Activated CD4-positive, alpha-beta T cell treated with anti-CD3 and anti-CD28 coated beads, Interleukin-2, amount 50 U/mL, for 48 hours (primary cell): Measurements from ENCODE around the gene MOV10.
"Not testable (repeated sequence)": the region's sequence is repeated elsewhere in the genome, so short reads cannot be mapped to it uniquely, and the experiment has no call there.

ENCODE experiments used
- DNase-seq, 2 experiments: peaks; one replicate each; pipeline ENCODE4 v3.0.0-alpha.2; 2020

Gene MOV10

DNA sequence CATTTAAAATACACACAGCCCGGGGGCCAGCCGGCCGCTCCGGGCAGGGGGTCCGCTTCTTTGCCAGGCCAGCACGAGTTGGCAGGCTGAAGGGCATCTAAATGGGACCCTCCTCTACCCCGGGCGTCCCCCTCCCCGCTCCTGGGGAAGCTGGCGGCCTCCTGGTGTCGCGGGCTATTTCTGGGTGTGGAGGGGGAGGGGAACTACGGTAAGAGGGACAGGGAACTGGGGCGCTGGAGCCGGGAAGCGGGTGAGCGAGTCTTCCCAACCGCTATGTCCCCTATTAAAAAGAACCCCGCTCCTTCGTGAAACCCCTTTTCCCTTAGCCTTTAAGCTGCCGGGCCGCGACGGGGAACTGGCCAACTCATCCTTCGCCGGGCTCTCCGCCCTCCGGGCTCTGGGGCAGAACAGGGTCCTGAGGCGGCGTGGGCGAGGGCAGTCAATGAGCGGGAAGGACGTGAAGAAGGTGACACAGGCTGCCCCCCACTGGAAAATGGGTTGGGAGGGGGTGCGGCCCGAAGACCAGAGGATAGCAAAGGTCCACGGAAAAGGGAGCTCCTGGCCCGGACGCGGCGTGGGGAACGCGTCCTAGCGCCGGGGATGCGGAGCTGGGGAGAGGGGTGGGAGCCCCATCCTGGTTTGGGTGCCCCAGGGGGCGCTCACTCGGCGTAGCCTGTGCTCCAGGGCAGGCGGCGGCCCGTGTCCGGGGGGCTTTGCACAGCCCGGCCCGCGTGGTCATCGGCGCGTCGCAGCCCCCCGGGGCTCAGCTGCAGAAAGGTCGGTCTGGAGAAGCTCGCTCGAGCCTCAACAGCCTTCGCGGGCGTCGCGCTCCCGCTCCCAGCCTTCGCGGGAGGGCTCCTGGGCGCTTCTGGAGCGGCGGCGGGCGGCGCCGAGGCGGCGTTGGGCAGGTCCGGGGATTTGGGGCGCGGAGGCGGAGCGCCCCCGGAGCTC lies 40.1 kb downstream of the MOV10 start:
- DNase-seq = no peak

DNA sequence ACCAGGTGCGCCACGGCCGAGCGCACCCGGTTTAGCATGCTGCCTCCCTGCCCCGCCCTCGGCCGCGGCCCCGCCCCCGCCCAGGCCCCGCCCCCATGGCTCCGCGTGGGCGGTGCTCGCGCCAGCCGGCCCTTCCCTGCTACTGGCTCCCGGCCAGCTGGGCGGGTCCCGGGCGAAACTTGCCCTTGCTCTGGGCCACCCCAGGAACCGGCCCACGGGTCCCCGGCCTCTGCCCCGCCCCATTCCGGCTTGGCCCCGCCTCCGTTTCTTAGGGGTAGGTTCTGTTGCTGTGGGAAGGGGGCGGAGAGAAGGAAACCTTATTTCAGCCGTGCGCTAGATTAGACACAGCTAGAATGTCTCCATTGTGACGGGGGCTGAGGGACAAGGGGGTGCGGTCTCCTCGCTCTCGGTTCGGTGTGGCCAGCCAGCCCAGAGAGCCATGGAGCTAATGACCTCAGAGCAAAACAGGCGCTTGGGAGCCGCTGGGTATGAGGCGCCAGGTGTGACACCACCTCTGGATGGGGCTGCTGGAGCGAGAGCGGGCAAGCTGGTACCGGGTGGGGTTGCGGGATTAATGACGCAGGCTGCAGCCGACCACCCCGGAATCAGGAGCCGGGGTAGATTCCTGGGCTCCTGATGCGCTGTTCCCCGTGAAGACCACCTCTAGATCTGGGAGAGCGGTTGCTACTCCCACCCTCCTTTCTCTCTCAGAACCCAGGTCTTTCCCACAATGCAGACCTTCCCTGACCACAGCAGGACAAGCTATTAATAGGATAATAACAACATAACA lies 41.0 kb downstream of the MOV10 start, which contains the start of gene PPM1J:
Gene PPM1J (minus strand): TSS at position 69 of the 790 bp plus-strand sequence. CDS start 31 bp downstream, at position 38.
- DNase-seq = peak; percentile 99

GRCh38 chr1:112716133-112716720 lies 41.8 kb downstream of the MOV10 start:
- DNase-seq = peak; percentile 84 to 88

GRCh38 chr1:112717263-112717873 lies 42.9 kb downstream of the MOV10 start:
- no peak for DNase-seq

- DNase-seq = peak; percentile 81 to 85
Measured at GRCh38 chr1:112718691-112719418, 44.4 kb downstream of the MOV10 start.

DNA sequence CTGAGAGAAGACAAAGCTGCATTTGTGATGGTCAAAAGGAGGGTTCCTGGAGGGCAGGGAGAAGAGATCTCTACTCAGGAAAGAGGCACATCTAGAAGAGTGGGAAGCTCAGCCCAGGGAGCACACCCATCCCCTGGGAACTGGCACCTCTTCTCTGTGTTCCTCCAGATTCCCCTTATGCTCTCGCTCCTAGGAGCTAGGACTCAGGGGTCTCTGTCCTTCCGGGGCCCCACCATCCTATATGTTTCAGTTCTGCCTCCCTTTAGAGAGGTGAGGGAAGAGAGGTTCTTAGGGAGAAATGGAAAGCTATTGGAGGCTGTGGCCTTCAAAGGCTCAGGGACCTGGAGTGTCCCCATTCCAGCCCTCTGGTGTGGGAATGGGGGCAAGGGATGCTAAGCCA lies 45.2 kb downstream of the MOV10 start:
- DNase-seq = no peak

DNA sequence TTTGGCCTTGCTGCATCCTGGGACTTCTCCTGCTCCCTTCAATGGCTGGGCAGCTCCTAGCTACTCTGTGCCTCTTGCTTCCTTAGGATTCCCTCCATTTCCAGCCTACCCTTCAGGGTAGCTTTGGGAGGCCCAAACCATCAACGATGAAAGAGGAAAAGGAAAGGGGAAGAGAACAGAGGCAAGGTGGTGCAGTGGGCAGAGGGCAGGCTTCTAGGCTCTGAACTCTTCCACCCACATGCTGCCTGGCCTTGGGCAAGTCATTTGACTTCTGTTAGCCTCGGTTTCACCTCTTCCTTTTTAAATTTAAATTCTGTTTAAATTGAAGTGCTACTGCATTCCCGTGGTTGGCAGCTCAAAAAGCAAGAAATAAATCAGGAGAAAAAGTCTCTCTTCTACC lies 46.3 kb downstream of the MOV10 start:
- DNase-seq = no peak

DNA sequence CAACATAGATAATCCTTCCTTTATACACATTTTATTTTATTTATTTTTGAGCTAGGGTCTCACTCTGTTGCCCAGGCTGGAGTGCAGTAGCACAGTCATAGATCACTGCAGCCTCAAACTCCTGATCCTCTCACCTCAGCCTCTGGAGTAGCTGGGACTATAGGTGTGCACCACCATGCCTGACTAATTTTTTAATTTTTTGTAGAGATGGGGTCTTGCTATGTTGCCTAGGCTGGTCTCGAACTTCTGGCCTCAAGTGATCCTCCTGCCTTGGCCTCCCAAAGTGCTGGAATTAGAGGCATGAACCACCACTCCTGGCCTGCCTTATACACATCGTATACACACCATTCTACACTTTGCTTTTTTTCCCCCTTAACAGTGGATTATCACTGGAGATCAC lies 46.8 kb downstream of the MOV10 start:
- not testable (repeated sequence) for DNase-seq

- no peak for DNase-seq
Measured at GRCh38 chr1:112721966-112722524, 47.6 kb downstream of the MOV10 start.

DNA sequence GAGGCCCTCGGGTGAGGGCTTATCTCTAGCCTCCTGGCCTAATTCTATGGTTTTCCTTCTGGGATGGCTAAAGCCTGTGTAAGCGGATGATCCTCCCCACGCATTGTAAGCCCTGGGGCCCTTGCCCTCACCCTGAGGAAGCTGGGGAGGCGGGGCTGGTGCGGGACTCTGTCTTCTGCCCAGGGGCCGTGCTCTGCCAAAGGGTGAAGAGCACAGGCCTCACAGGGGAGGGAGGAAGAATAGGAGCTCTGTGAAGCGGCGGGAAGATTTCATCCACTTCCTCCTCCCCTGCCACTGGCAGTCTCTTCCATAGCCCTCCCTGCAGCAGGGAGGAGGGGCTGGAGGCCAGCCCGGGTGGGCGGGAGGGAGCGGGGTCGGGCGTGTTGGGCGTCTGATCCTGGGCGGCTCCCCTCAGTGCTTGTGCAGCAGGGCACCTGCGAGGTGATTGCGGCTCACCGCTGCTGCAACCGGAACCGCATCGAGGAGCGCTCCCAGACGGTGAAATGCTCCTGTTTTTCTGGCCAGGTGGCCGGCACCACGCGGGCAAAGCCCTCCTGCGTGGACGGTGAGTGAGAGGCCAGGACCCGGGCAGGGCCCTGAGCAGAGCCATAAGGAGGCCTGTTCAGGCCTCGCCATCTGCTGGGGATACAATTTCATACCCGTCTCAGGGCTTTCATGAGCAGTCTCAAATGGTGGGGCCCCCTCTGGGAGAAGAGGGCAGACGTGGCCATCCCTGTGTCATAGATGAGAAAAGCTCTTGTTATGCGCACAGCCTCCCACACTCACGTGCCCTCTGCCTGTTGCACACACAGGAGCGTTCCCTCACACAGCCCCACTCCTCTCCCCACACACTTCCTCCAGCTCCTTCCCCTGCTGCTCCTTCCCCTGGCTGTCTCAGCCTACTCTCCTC lies 48.4 kb downstream of the MOV10 start:
- DNase-seq = no peak

- DNase-seq = no peak
Measured at GRCh38 chr1:112723511-112723839, 49.0 kb downstream of the MOV10 start.

- not testable (repeated sequence) for DNase-seq
Measured at GRCh38 chr1:112724240-112724639, 49.8 kb downstream of the MOV10 start.

DNA sequence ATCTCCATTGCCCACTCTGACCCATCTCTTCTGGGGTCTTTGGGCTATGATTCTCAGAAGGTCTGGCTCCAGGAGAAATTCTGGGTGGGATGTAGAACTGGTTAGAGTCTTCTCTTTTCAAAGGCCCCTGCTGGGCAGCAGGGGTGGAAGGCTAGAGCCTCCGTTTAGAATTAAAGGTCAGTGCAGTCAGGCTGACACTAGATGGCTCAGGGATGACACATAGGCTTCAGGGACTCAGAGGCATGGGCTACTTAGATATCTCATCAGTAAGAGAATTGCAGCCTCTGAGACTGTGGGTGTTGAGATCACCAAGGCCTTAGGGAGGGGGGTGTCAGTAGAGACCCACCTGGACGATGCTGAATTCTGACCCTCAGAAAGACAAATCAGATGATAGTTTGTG lies 53.3 kb downstream of the MOV10 start:
- no peak for DNase-seq

DNA sequence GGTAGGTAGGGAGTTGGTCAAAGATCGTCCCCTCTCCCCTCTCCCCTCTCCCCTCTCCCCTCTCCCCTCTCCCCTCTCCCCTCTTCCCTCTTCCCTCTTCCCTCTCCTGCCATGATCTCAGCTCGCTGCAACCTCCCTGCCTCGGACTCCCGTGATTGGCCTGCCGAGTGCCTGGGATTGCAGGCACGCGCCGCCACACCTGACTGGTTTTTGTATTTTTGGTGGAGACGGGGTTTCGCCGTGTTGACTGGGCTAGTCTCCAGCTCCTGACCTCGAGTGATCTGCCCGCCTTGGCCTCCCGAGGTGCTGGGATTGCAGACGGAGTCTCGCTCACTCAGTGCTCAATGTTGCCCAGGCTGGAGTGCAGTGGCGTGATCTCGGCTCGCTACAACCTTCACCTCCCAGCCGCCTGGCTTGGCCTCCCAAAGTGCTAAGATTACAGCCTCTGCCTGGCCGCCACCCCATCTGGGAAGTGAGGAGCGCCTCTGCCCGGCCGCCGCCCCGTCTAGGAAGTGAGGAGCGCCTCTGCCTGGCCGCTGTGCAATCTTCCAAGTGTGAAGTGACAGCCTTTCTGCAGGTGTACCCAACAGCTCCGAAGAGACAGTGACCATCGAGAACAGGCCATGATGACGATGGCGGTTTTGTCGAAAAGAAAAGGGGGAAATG lies 54.0 kb downstream of the MOV10 start:
- DNase-seq = not testable (repeated sequence)

- not testable (repeated sequence) for DNase-seq
Measured at GRCh38 chr1:112729011-112729410, 54.6 kb downstream of the MOV10 start.

DNA sequence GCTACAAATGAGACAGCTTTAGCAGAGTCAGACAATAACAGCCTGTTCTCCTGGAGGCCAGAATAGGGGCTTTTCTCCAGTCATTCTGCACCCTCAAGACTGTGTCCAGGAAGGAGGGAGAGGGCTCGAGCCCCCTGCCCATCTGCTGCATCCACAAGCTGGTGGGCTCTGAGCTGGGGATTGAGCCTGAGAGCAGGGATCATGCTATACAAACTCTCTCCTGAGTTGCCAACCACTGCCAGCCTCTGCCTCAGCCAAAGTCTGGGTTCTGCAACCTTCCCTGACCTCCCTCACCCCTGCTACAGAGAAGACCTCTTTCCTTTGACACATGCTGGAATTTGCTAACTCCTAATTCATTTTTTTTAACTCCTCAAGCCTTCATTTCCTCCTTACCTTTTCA lies 55.5 kb downstream of the MOV10 start:
- no peak for DNase-seq

- no peak for DNase-seq
Measured at GRCh38 chr1:112731451-112731850, 57.0 kb downstream of the MOV10 start.

- DNase-seq = no peak
Measured at GRCh38 chr1:112735752-112736151, 61.3 kb downstream of the MOV10 start.

DNA sequence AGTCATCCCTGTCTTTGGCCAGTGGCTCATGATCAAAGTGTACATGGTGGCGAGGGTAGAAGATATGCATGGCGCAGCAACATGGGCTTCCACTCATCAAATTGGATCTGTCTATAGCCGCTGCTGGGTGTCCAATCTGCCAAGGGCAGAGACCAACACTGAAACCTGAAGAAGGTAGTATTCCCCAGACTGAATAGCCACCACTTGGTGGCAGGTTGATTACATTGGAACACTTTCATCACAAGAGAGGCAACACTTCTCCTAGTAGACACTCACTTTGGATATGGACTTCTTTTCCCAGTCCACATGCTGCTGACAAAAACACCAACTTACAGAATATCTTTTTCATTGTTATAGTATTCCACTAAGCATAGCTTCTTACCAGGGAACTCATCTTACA lies 63.1 kb downstream of the MOV10 start:
- DNase-seq = no peak
